ENCODE data around the gene TSN. TPM values are rescaled to one million over a fixed set of nuclear protein-coding genes. Genes with fewer than 3 reads are reported as not detected.

The TSN gene
- total RNA-seq, 2 donors from 2014 or later: 35.3 to 58.7 TPM

DNA sequence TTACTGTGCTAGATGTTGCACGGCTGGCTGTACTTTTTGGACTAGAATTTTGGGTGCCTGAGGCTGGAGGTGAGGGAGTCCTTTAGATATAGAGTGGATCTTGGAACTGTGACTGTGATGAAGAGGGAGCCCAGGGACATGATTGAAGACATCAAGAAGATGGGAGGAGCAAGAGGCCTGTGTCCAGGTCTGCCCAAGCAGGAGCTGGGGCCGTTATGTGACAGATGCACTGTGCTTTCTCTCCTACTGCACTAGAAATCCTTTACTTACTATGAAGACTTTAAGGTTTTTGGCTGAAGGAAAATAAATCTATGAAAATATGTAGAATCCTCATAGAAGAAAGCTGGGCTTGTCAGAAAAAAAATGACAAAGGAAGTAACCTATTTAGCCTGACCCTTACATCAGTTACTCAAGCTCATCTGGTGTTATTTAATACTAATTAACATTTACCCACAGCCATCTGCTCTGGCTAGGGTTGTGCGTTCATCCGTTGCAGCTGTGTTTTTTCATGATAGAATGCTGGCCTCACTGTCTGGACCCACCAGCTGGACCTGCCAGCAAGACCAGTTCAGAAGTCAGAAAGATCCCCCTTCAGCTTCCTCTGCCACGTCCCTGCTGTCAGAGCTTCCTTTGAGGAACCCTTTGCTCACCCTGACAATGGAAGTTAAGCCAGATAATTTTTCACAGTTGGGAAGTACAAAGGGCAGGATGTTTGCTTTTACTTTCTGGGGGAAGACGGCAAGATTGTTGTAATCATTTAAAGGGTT lies 16.7 kb downstream of the TSN start:
- Histone ChIP-seq H3K4me3 (no peak overlapping the region), H3K9me3 (no peaks in the 10 kb centered on the region), H3K36me3 (no peaks in the 10 kb centered on the region), H3K4me1 (replicated peaks) (no peaks in the 10 kb centered on the region), H3K27ac (no peak overlapping the region), H3K27me3 (replicated peaks; ENCODE audit: insufficient read depth) (no peaks in the 10 kb centered on the region)
- TF ChIP-seq CTCF (IDR thresholded peaks at IDR 0.05) (no peak), POLR2A (IDR thresholded peaks at IDR 0.05) (no peak), POLR2AphosphoS5 (IDR thresholded peaks at IDR 0.05) (no peak)
- no peak for DNase-seq (ENCODE audit: low spot score)
- 35% methylated on average over 6 of the region's 6 CpGs for WGBS
- intact Hi-C loops (cut with DNase I): no loop called here

DNA sequence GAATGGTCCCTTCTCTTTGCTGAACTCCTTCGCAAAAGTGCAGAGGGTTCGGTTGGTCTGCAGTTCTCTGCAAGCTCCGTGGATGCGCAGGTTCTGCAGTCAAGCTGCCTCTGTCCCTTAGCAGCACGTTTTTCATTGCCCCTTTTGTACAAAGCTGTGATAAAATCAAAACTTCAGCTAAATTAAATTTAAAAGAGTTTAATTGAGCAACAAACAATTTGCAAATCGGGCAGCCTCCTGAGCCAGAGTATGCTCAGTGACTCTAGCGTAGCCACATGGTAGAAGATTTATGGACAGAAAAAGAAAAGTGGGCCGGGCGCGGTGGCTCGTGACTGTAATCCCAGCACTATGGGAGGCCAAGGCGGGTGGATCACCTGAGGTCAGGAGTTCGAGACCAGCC lies 18.8 kb downstream of the TSN start:
- 85% methylated on average over 13 of the region's 13 CpGs for WGBS
- no peak for DNase-seq (ENCODE audit: low spot score)
- H3K4me1 ChIP-seq (replicated peaks): no peaks in the 10 kb centered on the region
- no peak overlapping the region for H3K27ac ChIP-seq
- intact Hi-C loops (cut with DNase I): no loop called here
- no peaks in the 10 kb centered on the region for H3K9me3 ChIP-seq
- no peaks in the 10 kb centered on the region for H3K36me3 ChIP-seq
- no peak overlapping the region for H3K4me3 ChIP-seq
- H3K27me3 ChIP-seq (replicated peaks; ENCODE audit: insufficient read depth): no peaks in the 10 kb centered on the region
- TF ChIP-seq POLR2A (IDR thresholded peaks at IDR 0.05) (no peak), POLR2AphosphoS5 (IDR thresholded peaks at IDR 0.05) (no peak), CTCF (IDR thresholded peaks at IDR 0.05) (no peak)

DNA sequence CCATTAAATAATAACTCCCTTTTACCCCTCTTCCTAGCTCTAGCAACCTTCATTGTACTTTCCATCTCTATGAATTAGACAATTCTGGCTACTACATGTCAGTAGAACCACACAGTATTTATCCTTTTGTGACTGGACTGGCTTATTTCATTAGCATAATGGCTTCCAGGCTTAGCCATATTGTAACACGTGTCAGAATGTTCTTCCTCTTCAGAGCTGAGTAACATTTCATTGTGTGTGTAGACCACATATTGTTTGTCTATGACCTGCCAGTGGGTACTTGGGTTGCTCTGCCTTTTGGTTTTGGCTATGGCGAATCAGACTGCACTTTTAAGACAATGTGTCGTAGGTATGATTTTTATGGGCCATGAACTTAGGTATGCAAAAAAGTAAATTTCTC lies 20.9 kb downstream of the TSN start:
- 77% methylated on average over 3 of the region's 3 CpGs for WGBS
- intact Hi-C loops (cut with DNase I): no loop called here

DNA sequence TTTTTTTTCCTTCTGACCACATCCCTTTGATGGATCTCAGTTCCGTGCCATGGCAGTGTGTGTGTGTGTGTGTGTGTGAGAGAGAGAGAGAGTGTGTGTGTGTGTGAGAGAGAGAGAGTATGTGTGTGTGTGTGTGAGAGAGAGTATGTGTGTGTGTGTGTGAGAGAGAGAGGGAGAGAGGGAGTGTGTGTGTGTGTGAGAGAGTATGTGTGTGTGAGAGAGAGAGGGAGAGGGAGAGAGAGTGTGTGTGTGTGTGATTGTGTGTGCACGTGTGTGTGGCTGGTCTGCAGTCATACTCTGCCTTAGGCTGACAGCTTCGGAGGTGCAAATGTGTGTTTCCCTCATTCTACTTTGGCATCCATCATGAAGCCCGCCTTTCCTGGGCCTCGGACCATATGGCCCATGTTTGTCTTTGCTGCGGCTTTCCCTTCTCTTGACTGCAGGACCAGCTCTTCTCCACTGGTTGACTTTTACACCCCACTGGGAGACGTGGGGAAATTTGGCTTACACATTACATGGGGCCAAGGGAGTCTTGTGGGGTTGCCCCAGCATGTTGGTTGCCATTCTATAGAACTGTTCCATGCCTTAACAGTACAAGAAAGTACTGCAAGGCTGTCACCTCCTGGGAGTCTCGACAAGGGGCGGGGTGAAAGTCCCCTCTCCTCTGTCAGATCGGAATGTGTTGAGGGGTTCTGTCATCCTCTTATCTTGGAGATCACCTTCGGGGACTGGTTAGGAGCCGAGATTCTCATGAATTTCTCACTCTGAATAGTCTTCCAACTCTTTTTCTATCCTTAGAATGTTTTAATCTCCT lies 21.6 kb downstream of the TSN start:
- H3K4me1 ChIP-seq (replicated peaks): no peaks in the 10 kb centered on the region
- H3K27ac ChIP-seq: no peak overlapping the region
- H3K4me3 ChIP-seq: no peak overlapping the region
- TF ChIP-seq CTCF (IDR thresholded peaks at IDR 0.05) (no peak), POLR2AphosphoS5 (IDR thresholded peaks at IDR 0.05) (no peak), POLR2A (IDR thresholded peaks at IDR 0.05) (no peak)
- H3K36me3 ChIP-seq: no peaks in the 10 kb centered on the region
- H3K27me3 ChIP-seq (replicated peaks; ENCODE audit: insufficient read depth): no peaks in the 10 kb centered on the region
- intact Hi-C loops (cut with DNase I): no loop called here
- 45% methylated on average over 12 of the region's 12 CpGs for WGBS
- H3K9me3 ChIP-seq: no peaks in the 10 kb centered on the region
- no peak for DNase-seq (ENCODE audit: low spot score)

More for the DNA sequence above, 20.9 kb downstream of the TSN start:
- Histone ChIP-seq H3K4me1 (replicated peaks) (no peaks in the 10 kb centered on the region), H3K36me3 (no peaks in the 10 kb centered on the region), H3K27me3 (replicated peaks; ENCODE audit: insufficient read depth) (no peaks in the 10 kb centered on the region), H3K9me3 (no peaks in the 10 kb centered on the region), H3K27ac (no peak overlapping the region), H3K4me3 (no peak overlapping the region)
- no peak for DNase-seq (ENCODE audit: low spot score)
- no peak for TF ChIP-seq POLR2A (IDR thresholded peaks at IDR 0.05)
- no peak for TF ChIP-seq POLR2AphosphoS5 (IDR thresholded peaks at IDR 0.05)
- no peak for TF ChIP-seq CTCF (IDR thresholded peaks at IDR 0.05)

All from prostate gland (tissue), 2 donors.